ENCODE results near the gene ARHGEF7.

DNA sequence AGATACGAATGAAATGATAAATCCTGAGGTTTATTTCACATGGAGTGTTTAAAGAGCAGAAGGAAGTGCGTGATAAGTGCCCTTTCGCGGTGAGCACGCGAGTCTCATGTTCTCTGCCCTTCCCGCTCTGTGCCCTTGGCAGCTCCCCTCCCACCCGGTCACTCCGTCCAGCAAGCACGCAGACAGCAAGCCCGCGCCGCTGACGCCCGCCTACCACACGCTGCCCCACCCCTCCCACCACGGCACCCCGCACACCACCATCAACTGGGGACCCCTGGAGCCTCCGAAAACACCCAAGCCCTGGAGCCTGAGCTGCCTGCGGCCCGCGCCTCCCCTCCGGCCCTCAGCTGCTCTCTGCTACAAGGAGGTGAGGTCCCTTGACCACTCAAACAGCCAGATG, 167.9 kb downstream of the ARHGEF7 start:
- TF ChIP-seq, protein P1, sequence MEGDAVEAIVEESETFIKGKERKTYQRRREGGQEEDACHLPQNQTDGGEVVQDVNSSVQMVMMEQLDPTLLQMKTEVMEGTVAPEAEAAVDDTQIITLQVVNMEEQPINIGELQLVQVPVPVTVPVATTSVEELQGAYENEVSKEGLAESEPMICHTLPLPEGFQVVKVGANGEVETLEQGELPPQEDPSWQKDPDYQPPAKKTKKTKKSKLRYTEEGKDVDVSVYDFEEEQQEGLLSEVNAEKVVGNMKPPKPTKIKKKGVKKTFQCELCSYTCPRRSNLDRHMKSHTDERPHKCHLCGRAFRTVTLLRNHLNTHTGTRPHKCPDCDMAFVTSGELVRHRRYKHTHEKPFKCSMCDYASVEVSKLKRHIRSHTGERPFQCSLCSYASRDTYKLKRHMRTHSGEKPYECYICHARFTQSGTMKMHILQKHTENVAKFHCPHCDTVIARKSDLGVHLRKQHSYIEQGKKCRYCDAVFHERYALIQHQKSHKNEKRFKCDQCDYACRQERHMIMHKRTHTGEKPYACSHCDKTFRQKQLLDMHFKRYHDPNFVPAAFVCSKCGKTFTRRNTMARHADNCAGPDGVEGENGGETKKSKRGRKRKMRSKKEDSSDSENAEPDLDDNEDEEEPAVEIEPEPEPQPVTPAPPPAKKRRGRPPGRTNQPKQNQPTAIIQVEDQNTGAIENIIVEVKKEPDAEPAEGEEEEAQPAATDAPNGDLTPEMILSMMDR (conservative IDR thresholded peaks at IDR 0.05 in 1 of 2, IDR thresholded peaks at IDR 0.05 in 1 of 2; ENCODE audit: extremely low read depth in 1 of 2, insufficient read depth in 1 of 2, low read depth in 1 of 2, low read length in 2 of 2): no peak
- TF ChIP-seq EZH2 (IDR thresholded peaks at IDR 0.05; ENCODE audit: borderline replicate concordance, low read length): no peak
